Stomach (tissue), 4 donors: ENCODE measurements around the gene AIM2.

Experiments
- EP300 ChIP-seq: sonication (generic); formaldehyde crosslinking; IDR thresholded peaks from one replicate; pipeline ENCODE4 v1.6.1; 2017; ENCODE audit warnings: antibody characterized with exemption
- POLR2A ChIP-seq, 4 donors: fragments of 450-650 bp; IDR thresholded peaks; one replicate each; pipeline ENCODE4 v1.6.1; 2016; ENCODE audit warnings: antibody characterized with exemption in 4 of 4, control low read depth in 2 of 4, mild to moderate bottlenecking in 1 of 4, moderate library complexity in 1 of 4
- POLR2AphosphoS5 ChIP-seq, 3 donors: sonication (generic); formaldehyde crosslinking; IDR thresholded peaks; one replicate each; pipeline ENCODE4 v1.6.1; 2016; ENCODE audit warnings: antibody characterized with exemption in 3 of 3
- TF ChIP-seq, protein P1 (sequence below), 7 experiments: fragments of 450-650 bp in 4 of 7; fragments of 200-600 bp in 3 of 7; sonication (generic) in 3 of 7; IDR thresholded peaks; one replicate each; pipeline ENCODE4 v1.5.1; 2016 to 2019; ENCODE audit warnings: antibody characterized with exemption in 7 of 7, control low read depth in 2 of 7, mild to moderate bottlenecking in 1 of 7

DNA sequence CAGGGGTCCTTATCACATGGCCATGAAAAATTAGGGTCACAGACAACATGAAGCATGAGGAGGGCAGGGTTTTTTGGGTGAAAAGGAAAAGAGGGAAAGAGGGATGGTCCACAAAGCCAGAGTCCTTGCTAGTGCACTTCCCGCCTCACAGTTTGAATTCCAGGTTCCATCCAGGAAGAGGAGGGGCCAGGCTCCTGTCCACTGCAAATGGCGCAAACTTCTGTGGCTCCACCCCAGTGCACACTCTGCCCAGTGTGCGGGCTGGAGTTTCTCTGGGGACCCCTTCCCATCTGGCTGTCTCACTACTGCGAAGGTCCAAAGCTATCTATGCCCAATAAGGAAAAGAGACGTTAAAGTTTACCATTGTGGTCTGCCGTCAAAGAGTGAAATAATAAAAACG is 17.8 kb downstream of the AIM2 start:
- TF ChIP-seq POLR2AphosphoS5 (IDR thresholded peaks at IDR 0.05) (no peak), POLR2A (IDR thresholded peaks at IDR 0.05) (no peak), EP300 (no peak)
- TF ChIP-seq, protein P1, sequence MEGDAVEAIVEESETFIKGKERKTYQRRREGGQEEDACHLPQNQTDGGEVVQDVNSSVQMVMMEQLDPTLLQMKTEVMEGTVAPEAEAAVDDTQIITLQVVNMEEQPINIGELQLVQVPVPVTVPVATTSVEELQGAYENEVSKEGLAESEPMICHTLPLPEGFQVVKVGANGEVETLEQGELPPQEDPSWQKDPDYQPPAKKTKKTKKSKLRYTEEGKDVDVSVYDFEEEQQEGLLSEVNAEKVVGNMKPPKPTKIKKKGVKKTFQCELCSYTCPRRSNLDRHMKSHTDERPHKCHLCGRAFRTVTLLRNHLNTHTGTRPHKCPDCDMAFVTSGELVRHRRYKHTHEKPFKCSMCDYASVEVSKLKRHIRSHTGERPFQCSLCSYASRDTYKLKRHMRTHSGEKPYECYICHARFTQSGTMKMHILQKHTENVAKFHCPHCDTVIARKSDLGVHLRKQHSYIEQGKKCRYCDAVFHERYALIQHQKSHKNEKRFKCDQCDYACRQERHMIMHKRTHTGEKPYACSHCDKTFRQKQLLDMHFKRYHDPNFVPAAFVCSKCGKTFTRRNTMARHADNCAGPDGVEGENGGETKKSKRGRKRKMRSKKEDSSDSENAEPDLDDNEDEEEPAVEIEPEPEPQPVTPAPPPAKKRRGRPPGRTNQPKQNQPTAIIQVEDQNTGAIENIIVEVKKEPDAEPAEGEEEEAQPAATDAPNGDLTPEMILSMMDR (IDR thresholded peaks at IDR 0.05): no peak
